HG02642 (cell line): ENCODE results near the gene CDC37L1.
"Not testable (repeated sequence)": the region's sequence is repeated elsewhere in the genome, so short reads cannot be mapped to it uniquely, and the experiment has no call there.

Experiments used
- ATAC-seq: cut with Tn5 transposase; IDR thresholded peaks from one replicate; pipeline ENCODE4 v1.9.1; 2021; ENCODE audit warnings: mild to moderate bottlenecking; ENCODE audit not compliant: unreplicated experiment, poor library complexity

CDC37L1 gene

DNA sequence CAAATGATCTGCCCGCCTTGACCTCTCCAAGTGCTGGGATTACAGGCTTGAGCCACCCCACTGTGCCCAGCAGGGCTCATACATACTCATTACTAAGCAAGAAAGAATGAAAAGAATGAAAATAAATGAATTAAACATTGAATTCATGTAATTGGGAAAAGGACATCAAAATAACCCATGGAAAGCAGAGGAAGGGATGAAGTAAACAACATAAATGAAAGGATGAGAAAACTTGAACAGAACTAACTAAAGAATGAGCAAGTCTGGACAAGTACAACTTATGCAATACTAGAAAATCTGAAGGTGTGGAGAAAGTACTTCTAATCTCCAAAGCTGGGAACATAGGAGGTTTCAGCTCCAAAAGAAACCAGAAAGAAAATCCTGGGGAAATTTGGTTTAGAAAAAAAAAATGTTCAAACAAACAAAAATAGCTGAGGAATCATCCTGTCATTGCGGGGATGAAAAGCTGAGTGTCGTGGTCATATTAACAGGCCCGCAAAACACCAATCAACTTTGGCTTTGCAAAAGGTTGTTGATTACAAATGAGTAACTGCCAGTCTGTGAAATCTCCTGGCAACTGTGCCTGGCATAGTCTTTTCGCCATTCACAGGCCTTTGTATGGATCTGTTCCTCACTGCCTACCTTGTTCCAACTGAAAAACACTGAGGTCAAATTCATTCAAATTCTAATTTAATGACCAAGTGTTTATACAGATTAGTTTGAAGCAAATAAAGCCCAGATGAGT lies 63.9 kb downstream of the CDC37L1 start:
- ATAC-seq = no peak

GRCh38 chr9:4746278-4747030 lies 67.1 kb downstream of the CDC37L1 start:
- no peak for ATAC-seq

GRCh38 chr9:4748612-4749011 lies 69.2 kb downstream of the CDC37L1 start:
- ATAC-seq = no peak

DNA sequence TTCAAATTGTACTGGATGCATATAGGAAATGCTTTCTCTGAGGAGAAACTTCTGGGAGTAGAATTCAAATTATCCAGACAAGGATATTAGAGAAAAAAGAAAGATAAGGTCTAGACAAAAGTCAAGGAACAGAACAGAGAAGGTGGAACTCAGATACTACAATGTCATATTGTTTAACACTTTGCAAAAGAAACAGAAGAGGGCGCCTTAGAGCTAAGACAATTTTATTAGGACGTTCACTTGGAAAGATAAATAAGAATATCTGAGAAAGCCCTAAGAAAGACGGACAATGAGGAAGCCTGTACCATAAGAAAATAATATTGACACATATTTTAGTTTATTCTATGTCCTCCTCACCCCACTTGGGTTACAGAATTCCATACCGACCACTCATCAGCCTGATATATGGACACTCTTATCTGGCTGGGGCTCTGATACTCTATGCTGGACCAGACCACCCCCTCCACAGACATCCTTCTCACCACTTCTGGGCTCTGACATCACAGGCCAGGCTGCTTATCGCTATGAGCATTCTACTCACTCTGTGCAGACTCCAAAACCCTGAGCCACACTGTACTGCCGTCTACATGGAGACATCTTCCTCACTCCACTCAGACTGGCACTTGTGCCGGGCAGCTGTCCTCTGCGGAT lies 70.8 kb downstream of the CDC37L1 start:
- no peak for ATAC-seq

DNA sequence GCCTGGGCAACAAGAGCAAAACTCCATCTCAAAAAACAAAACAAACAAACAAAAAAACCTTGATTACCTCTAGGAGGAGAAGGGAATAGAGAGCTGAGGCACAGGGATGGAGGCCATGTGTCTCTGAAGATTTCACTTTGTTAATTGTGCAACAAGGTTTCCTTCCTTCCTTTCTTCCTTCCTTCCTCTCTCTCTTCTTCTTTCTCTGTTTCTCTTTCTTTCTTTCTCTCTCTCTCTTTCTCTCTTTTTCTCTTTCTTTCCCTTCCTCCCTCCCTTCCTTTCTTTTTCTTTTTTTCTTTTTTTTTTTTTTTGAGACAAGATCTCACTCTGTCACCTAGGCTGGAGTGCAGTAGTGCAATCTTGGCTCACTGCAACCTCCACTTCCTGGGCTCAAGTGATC lies 75.2 kb downstream of the CDC37L1 start:
- ATAC-seq = not testable (repeated sequence)

DNA sequence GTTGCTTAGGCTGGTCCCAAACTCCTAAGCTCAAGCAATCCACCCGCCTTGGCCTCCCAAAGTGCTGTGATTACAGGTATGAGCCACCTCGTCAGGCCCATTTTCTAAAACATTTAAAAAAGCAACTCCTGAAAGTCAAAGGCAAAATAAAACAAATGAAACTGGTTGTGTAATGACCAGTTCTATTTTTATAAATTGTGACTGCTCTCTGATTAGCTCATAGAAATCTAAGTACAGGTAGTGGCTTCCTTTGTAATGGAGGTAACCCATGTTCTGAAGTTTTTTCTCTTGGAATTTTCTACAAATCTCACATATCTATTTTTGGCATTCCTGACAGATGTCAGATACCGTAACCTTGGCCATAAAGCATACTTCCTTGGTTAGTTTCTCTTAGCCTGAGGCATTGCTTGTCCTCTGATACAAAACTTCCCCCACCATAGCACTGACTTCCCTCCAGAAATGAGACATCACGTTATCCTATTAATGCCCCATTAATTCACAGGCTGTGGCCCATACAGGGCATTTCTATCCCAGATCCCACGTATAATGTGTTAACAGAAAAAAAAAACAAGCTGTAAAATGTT lies 75.7 kb downstream of the CDC37L1 start:
- ATAC-seq = no peak

- no peak for ATAC-seq
Measured at GRCh38 chr9:4756420-4756819, 77.1 kb downstream of the CDC37L1 start.
